ENCODE measurements around the gene WT1.

Gene WT1

GRCh38 chr11:32438346-32438865, 3.1 kb upstream of the WT1 start:
- DNase-seq: no peak

- no peak for DNase-seq
Observed at GRCh38 chr11:32437495-32438345, 2.4 kb upstream of the WT1 start.

- no peak for DNase-seq
Observed at GRCh38 chr11:32436751-32437494, 1.6 kb upstream of the WT1 start.

GRCh38 chr11:32435942-32436750, 807 bp upstream of the WT1 start:
- peak in 3 of 4 experiments; percentile 15 to 40 (median 40) for DNase-seq

- peak; percentile 33 to 71 (median 61) for DNase-seq
Observed at GRCh38 chr11:32435152-32435480, 223 bp downstream of the WT1 start.

GRCh38 chr11:32434356-32435151, 785 bp downstream of the WT1 start:
- peak in 3 of 4 experiments; percentile 31 to 51 (median 34) for DNase-seq

- DNase-seq: no peak
Observed at GRCh38 chr11:32433914-32434355, 1.4 kb downstream of the WT1 start.

- DNase-seq: peak in 1 of 4 experiments; percentile 6
Observed at GRCh38 chr11:32433101-32433913, 2.0 kb downstream of the WT1 start.

GRCh38 chr11:32432565-32432964, 2.8 kb downstream of the WT1 start:
- DNase-seq: no peak

- peak in 2 of 4 experiments; percentile 4 to 20 for DNase-seq
Observed at GRCh38 chr11:32430568-32431381, 4.6 kb downstream of the WT1 start.

GRCh38 chr11:32429477-32429876, 5.9 kb downstream of the WT1 start:
- no peak for DNase-seq

GRCh38 chr11:32428665-32429303, 6.6 kb downstream of the WT1 start:
- no peak for DNase-seq

GRCh38 chr11:32427935-32428664, 7.2 kb downstream of the WT1 start:
- no peak for DNase-seq

- DNase-seq: no peak
Observed at GRCh38 chr11:32427616-32427934, 7.8 kb downstream of the WT1 start.

- DNase-seq: no peak
Observed at GRCh38 chr11:32426819-32427615, 8.3 kb downstream of the WT1 start.

GRCh38 chr11:32426192-32426591, 9.1 kb downstream of the WT1 start:
- no peak for DNase-seq

- no peak for DNase-seq
Observed at GRCh38 chr11:32425761-32426160, 9.6 kb downstream of the WT1 start.

GRCh38 chr11:32422545-32422944, 12.8 kb downstream of the WT1 start:
- DNase-seq: no peak

All from suppressor macrophage (primary cell).